Upper lobe of left lung (tissue), 6 donors: Measurements from ENCODE around the gene GLS. TPM values are rescaled to one million over a fixed set of nuclear protein-coding genes. Genes with fewer than 3 reads are reported as not detected.

ENCODE experiments used
- ATAC-seq, 2 donors: fragments of 200-7000 bp; cut with Tn5 transposase; one replicate each; pipeline ENCODE4 v1.9.1; 2022; ENCODE audit warnings: mild to moderate bottlenecking in 2 of 2, moderate library complexity in 2 of 2; ENCODE audit not compliant: low FRiP score in 2 of 2
- DNase-seq, 2 donors: peaks; one replicate each; pipeline ENCODE4 v3.0.0-alpha.2; 2019 to 2020
- H3K27ac ChIP-seq, 4 donors: fragments of 200-600 bp; sonication (generic); one replicate each; pipeline ENCODE4 v1.5.1; 2016 to 2019
- H3K27me3 ChIP-seq, 4 donors: fragments of 200-600 bp; sonication (generic); one replicate each; pipeline ENCODE4 v1.5.1; 2017 to 2019
- H3K36me3 ChIP-seq, 4 donors: fragments of 200-600 bp; sonication (generic); one replicate each; pipeline ENCODE4 v1.5.1; 2016 to 2019
- H3K4me1 ChIP-seq, 4 donors: fragments of 200-600 bp; sonication (generic); one replicate each; pipeline ENCODE4 v1.5.1; 2018 to 2019
- H3K4me3 ChIP-seq, 4 donors: fragments of 200-600 bp; sonication (generic); one replicate each; pipeline ENCODE4 v1.5.1; 2017 to 2019; ENCODE audit warnings: mild to moderate bottlenecking in 2 of 4, moderate library complexity in 1 of 4
- H3K9me3 ChIP-seq, 4 donors: fragments of 200-600 bp; sonication (generic); one replicate each; pipeline ENCODE4 v1.5.1; 2018 to 2019
- EP300 ChIP-seq, 4 donors: sonication (generic); formaldehyde crosslinking; IDR thresholded peaks; one replicate each; pipeline ENCODE4 v1.5.1; 2017; ENCODE audit warnings: antibody characterized with exemption in 4 of 4, control low read depth in 2 of 4
- POLR2A ChIP-seq, 4 donors: fragments of 450-650 bp; IDR thresholded peaks; one replicate each; pipeline ENCODE4 v1.5.1; 2016 to 2017; ENCODE audit warnings: antibody characterized with exemption in 4 of 4, mild to moderate bottlenecking in 2 of 4
- POLR2AphosphoS5 ChIP-seq, 2 donors: sonication (generic); formaldehyde crosslinking; IDR thresholded peaks; one replicate each; pipeline ENCODE4 v1.5.1; 2017; ENCODE audit warnings: antibody characterized with exemption in 2 of 2
- WGBS, 2 donors: methylation state at CpG; one replicate each; pipeline ENCODE4 v1.1.5; 2017 to 2018; 5-methylcytosine and 5-hydroxymethylcytosine counted together
- total RNA-seq, 6 donors: library from RNA; depleted of rRNA in 4 of 6; stranded (reverse); fragments of >200 nt in 4 of 6; gene quantifications; one replicate each; pipeline versions ENCODE4 v1.1.0 to v1.2.1, GENCODE V29; 2016 to 2021
- TF ChIP-seq, protein P1 (sequence below), 6 experiments: fragments of 450-650 bp in 4 of 6; fragments of 200-600 bp in 2 of 6; sonication (generic) in 2 of 6; IDR thresholded peaks; one replicate each; pipeline ENCODE4 v1.5.1; 2016 to 2019; ENCODE audit warnings: antibody characterized with exemption in 6 of 6
- donor health status: DM: no; HTN: no; CAD: no; lungs with moderate emphysema.
- donor health status: DM: no; HTN: yes; CAD: no; lungs with severe emphysema.

The GLS gene
- total RNA-seq, 6 donors from 2014 or later = 126 to 401 (median 189) TPM

DNA sequence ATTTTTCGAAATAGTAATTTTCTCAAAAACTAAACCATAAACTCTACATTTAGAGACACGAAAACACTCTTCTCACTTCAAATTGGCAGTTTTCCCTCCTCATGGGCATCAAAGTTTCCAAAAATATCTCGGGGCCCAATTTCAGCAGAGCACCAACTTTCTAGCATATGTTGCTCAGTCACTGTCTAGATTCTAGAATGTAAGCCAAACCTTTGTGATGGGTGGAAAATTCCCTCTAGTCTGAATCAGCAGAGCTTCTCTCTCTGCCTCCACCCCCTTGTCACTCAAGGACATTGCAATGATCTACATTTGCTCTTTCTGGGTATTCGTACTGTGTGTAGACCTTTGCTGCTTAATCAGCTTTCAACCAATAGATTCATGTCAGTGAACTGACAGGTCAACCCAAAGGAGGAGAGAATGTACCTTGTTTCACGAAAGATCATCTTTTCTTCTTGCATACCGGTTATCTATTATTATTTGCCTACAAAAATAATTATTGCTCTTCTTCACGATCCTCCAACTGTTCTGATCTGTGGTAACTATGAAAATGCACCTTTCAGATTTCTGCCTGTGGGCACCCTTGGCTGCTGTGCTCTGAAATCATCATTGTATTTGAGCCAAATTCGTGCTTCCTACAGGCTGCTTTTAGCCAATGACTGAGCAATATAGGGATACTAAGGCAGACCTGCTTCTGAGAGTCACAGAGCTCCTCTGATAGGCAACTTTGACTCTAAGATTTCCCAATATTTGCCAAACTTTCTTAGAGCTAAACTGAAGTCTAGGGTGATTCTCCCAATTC lies 38.7 kb upstream of the GLS start:
- Histone ChIP-seq H3K4me1 (peaks cover 0 to 5% (median 2%) of the 10 kb centered on the region in 4 donors), H3K9me3 (no peaks in the 10 kb centered on the region), H3K36me3 (no peaks in the 10 kb centered on the region), H3K27ac (no peak overlapping the region), H3K27me3 (no peaks in the 10 kb centered on the region), H3K4me3 (no peak overlapping the region)
- DNase-seq (no peak), ATAC-seq (peak in 1 of 2 donors; percentile 43)
- TF ChIP-seq EP300 (IDR thresholded peaks at IDR 0.05) = no peak
- TF ChIP-seq, protein P1, sequence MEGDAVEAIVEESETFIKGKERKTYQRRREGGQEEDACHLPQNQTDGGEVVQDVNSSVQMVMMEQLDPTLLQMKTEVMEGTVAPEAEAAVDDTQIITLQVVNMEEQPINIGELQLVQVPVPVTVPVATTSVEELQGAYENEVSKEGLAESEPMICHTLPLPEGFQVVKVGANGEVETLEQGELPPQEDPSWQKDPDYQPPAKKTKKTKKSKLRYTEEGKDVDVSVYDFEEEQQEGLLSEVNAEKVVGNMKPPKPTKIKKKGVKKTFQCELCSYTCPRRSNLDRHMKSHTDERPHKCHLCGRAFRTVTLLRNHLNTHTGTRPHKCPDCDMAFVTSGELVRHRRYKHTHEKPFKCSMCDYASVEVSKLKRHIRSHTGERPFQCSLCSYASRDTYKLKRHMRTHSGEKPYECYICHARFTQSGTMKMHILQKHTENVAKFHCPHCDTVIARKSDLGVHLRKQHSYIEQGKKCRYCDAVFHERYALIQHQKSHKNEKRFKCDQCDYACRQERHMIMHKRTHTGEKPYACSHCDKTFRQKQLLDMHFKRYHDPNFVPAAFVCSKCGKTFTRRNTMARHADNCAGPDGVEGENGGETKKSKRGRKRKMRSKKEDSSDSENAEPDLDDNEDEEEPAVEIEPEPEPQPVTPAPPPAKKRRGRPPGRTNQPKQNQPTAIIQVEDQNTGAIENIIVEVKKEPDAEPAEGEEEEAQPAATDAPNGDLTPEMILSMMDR (IDR thresholded peaks at IDR 0.05) = no peak
- WGBS, 2 donors = 86 to 94% methylated on average over 8 of the region's 8 CpGs

DNA sequence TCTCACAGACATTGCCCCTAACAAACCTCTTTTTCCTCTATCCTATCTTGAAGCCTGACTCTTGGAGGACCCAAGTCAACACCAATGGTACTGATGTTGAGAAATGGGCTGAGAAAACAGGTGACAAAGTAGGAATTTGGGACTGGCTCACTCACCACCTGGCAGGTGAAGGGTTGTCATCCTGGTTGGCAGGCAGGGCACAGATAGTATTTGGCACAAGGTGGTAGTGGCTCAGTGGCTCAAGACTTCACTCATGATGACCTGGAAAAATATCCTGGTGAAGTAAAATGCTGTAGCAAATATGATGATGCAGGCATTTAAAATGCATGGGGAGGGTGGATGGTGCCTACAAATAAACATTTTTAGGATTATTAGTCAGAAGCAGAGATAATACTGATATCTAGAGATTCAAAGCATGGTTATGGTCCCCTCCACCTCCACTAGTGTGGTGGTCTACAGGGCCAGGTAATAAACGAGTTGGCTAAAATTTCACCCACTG lies 38.0 kb upstream of the GLS start:
- H3K9me3 ChIP-seq = no peaks in the 10 kb centered on the region
- H3K27me3 ChIP-seq = no peaks in the 10 kb centered on the region
- no peaks in the 10 kb centered on the region for H3K36me3 ChIP-seq
- TF ChIP-seq, protein P1 (IDR thresholded peaks at IDR 0.05) = no peak
- no peak overlapping the region for H3K4me3 ChIP-seq
- DNase-seq (no peak), ATAC-seq (no peak)
- peaks cover 0 to 12% (median 6%) of the 10 kb centered on the region in 4 donors for H3K4me1 ChIP-seq
- no peak overlapping the region for H3K27ac ChIP-seq
- 89 to 93% methylated on average over 1 of the region's 1 CpG for WGBS, 2 donors

DNA sequence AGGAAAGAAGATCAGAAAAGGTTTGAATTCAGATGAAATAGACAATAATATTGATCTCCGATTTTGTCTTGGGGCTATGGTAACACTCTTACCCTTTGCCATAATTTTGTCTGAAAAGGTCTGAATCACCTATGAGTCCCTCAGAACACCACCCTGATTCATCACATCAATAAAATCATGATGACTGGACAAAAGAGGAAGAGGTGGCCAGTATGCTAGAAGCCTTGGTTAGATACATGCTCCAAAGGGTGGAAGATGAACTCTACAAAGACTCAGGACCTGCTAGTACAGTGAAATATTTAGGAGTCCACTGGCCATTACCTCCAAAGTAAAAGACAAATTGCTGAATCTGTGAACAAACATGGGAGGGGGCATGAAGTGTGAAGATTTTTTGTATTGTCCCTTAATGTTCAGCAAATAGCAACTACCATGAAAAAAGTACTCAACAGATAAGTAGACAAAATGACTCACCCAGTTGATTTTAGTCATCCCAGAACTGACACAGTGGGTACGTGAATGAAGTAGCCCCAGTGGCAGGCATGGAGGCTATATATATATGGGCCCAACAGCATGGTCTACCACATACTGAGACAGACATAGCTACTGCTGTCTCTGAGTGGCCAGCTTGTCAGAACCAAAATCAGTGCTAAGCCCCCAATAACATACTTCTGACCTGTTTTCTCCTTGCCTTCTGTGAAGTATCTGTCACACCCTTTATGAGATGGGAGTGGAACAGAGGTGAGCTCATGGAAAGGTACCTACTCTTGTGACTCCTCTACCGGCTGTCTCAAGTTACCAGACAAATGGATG lies 36.5 kb upstream of the GLS start:
- DNase-seq = no peak
- ATAC-seq = no peak
- WGBS, 2 donors = 84 to 86% methylated on average over 3 of the region's 3 CpGs
- Histone ChIP-seq H3K36me3 (no peaks in the 10 kb centered on the region), H3K27ac (no peak overlapping the region), H3K27me3 (no peaks in the 10 kb centered on the region), H3K4me1 (peaks cover 0 to 20% (median 14%) of the 10 kb centered on the region in 4 donors), H3K9me3 (no peaks in the 10 kb centered on the region), H3K4me3 (no peak overlapping the region)
- TF ChIP-seq POLR2AphosphoS5 (IDR thresholded peaks at IDR 0.05) (no peak), POLR2A (IDR thresholded peaks at IDR 0.05) (no peak), EP300 (IDR thresholded peaks at IDR 0.05) (no peak)

DNA sequence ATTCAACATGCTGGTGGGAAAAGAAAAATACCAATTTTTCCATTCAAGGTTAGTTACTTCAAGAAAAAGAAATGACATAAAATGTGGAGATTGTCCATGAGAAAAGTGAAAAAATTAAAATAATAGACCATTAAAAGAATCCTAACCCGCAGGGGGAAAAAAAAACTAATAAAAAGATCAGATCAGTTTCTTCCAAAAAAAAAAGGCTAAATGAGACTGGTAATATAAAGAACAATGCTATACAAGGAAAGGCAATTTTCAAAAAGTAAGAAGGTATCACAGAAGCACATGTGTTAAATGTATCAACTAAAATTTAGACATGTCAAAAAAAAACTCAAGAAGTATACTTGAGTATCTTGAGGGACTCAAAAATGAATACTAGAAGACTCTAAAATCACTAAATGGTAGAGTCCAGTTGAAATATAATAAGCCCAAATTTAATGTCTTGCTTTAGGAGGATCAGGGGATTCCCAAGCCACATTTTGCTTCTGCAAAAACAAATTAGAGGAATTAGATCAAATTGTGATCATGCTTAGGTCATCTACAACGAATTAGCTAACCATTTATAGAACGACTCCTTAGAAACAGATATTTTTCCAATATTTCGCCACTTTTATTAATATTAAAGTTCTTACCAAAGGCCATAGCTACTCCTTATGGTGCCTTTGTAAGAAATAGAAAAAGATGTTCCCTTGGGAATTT lies 35.8 kb upstream of the GLS start:
- no peaks in the 10 kb centered on the region for H3K36me3 ChIP-seq
- H3K4me1 ChIP-seq = peaks cover 0 to 20% (median 14%) of the 10 kb centered on the region in 4 donors
- no peaks in the 10 kb centered on the region for H3K27me3 ChIP-seq
- no peak overlapping the region for H3K4me3 ChIP-seq
- DNase-seq = no peak
- H3K27ac ChIP-seq = no peak overlapping the region
- ATAC-seq = no peak
- no peak for TF ChIP-seq POLR2A (IDR thresholded peaks at IDR 0.05)
- 90 to 91% methylated on average over 4 of the region's 4 CpGs for WGBS, 2 donors
- no peaks in the 10 kb centered on the region for H3K9me3 ChIP-seq

DNA sequence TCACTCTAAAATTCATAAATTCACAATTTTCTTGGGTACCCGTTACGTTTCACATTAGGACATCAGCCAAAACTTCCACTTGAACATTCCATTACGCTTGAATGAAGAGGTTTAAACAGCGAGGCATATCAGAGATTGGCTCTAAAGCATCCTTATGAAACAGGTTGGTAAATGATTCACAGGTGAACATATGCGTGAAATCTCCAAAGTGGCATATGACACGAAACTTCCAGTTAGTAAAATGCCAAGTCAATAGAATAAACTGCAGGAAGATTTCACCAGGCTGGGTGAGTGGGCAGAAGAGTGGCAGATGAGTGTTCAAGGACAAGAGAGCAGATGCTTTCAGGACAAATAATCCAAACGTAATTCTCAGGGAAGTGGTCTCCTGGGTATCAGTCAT lies 33.9 kb upstream of the GLS start:
- H3K4me1 ChIP-seq = peaks cover 0 to 27% (median 17%) of the 10 kb centered on the region in 4 donors
- no peaks in the 10 kb centered on the region for H3K9me3 ChIP-seq
- H3K27ac ChIP-seq = peak overlapping the region in 2 of 4 donors; percentile 28 to 61
- DNase-seq (no peak), ATAC-seq (peak; percentile 29 to 80)
- TF ChIP-seq, protein P1 (IDR thresholded peaks at IDR 0.05) = no peak
- TF ChIP-seq POLR2A (IDR thresholded peaks at IDR 0.05) (no peak), POLR2AphosphoS5 (IDR thresholded peaks at IDR 0.05) (peak in 1 of 2 donors; percentile 41), EP300 (IDR thresholded peaks at IDR 0.05) (peak in 2 of 4 donors; percentile 52 to 88)
- no peak overlapping the region for H3K4me3 ChIP-seq
- no peaks in the 10 kb centered on the region for H3K36me3 ChIP-seq
- H3K27me3 ChIP-seq = no peaks in the 10 kb centered on the region
- 65 to 77% methylated on average over 7 of the region's 7 CpGs for WGBS, 2 donors
